ENCODE results near the gene SLC36A1. TPM values are rescaled to one million over a fixed set of nuclear protein-coding genes. Genes with fewer than 3 reads are reported as not detected.

Gene SLC36A1
- total and polyA plus RNA-seq, 2 donors (not counting 3 experiments of a cell fraction or from before 2014, with no cell fraction given) = 11.8 to 14.5 TPM

DNA sequence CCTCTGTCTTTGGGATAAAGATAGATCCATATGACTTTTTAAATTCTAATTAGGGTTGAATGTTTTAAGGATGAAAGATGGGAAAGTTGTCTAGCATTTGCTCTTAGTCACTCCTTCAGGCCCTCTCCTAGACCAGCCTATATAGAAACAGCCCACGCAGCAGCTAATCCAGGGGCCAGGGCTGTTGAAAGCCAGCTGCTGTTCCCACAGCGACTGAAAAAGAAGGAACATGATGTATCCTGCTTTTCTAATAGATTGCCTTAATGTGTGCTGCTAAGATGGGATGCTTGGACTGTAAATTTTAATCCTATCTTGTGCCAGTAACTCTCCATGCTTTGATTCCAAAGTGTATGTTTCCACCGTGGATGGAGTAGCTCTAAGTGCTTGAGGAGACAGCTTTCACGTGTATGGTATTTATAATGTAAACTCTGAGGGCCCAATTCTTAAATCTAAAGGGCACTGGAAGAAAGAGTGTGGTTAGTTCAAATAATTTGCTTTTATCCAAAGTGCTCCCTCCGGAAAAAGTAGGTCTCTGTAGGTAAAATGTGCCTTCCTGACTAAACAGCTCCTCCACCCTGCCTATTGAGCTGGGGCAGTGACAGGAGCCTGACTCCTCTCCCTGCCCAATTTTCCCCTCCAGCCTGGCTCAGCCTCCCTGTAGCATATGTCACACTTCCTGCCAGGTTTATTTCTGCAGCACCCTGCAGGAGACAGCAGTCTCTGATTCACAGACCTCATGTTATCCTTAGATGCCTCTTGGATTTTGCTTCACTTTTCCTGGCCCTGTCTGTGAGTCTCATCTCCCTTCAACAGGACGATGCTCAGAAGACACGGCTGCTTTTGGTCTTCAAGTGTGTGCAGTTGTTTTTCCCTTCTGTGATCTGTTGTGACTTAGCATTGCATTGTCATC, 33.2 kb downstream of the SLC36A1 start:
- TF ChIP-seq MAX (IDR thresholded peaks at IDR 0.05; ENCODE audit: insufficient read depth, insufficient read length) = no peak
- TF ChIP-seq MYC (IDR thresholded peaks at IDR 0.05; ENCODE audit: low read depth, low read length) = no peak
- TF ChIP-seq EZH2 (IDR thresholded peaks at IDR 0.05; ENCODE audit: borderline replicate concordance, low read depth, low read length, severe bottlenecking) = no peak
- no peak for TF ChIP-seq GATA2 (IDR thresholded peaks at IDR 0.05; ENCODE audit: insufficient read depth, insufficient read length, low read depth, low read length)
- TF ChIP-seq POLR2AphosphoS5 (IDR thresholded peaks at IDR 0.05; ENCODE audit: insufficient read depth, low read depth, low read length) = no peak
- TF ChIP-seq POLR2A (IDR thresholded peaks at IDR 0.05; ENCODE audit: low read depth, low read length) = no peak
- no peak for TF ChIP-seq FOS (IDR thresholded peaks at IDR 0.05; ENCODE audit: borderline replicate concordance, insufficient read depth, low read length)
- DNase-seq (ENCODE audit: low read depth, low spot score) (no peak), FAIRE-seq (no peak)
- H3K4me1 ChIP-seq (ENCODE audit: control insufficient read depth, extremely low read depth, insufficient read depth, low read length) = peaks cover 2% of the 10 kb centered on the region
- no peak overlapping the region for H3K4me2 ChIP-seq (ENCODE audit: insufficient read depth, low read length)
- H4K20me1 ChIP-seq (replicated peaks; ENCODE audit: control insufficient read depth, extremely low read depth, insufficient read depth, low read length) = no peaks in the 10 kb centered on the region
- H3K9me3 ChIP-seq (replicated peaks; ENCODE audit: control insufficient read depth, insufficient read depth, low read length) = no peaks in the 10 kb centered on the region
- intact Hi-C loops (cut with micrococcal nuclease) = no loop called here
- no peak overlapping the region for H3K4me3 ChIP-seq (replicated peaks in 1 of 3; ENCODE audit: insufficient read depth in 1 of 3, low read depth in 1 of 3, low read length in 3 of 3)
- peaks cover 0 to 5% of the 10 kb centered on the region in 2 experiments for H3K36me3 ChIP-seq (ENCODE audit: control insufficient read depth in 2 of 2, extremely low read depth in 1 of 2, insufficient read depth in 2 of 2, low read length in 2 of 2)
- H3K27ac ChIP-seq (ENCODE audit: insufficient read depth, low read depth, low read length) = no peak overlapping the region
- H3K79me2 ChIP-seq (ENCODE audit: control insufficient read depth, insufficient read depth, low read length) = no peaks in the 10 kb centered on the region
- no TSS peak for BruUV-seq (replicated peaks)
- H3K9me1 ChIP-seq (replicated peaks; ENCODE audit: control insufficient read depth, extremely low read depth, insufficient read depth, low read length) = no peaks in the 10 kb centered on the region
- no peaks in the 10 kb centered on the region for H3K27me3 ChIP-seq (ENCODE audit: control insufficient read depth in 2 of 2, insufficient read depth in 2 of 2, low read length in 2 of 2)
- POLR2A ChIA-PET = no interaction called here
- H2AFZ ChIP-seq (ENCODE audit: low read depth, low read length) = no peak overlapping the region
- no peak overlapping the region for H3K9ac ChIP-seq (replicated peaks; ENCODE audit: extremely low read depth, insufficient read depth, low read length)
- CTCF ChIA-PET = interaction anchor here (1.2 to 1.5 kb wide), 3 partner anchors 17 to 171 kb away, joined by 3 to 4 read pairs (median 3); no protein-coding TSS in a partner anchor
- dilution Hi-C loops (cut with MboI; ENCODE audit: extremely low pct_ligation_motif_present, low sequenced_read_pairs) = no loop called here

All from endothelial cell of umbilical vein (primary cell).